GM10266 (cell line): Measurements from ENCODE around the gene DCDC2.
"Not testable (repeated sequence)": the region's sequence is repeated elsewhere in the genome, so short reads cannot be mapped to it uniquely, and the experiment has no call there.

Experiments used
- DNase-seq: peaks from one replicate; pipeline ENCODE4 v3.0.0; 2012; ENCODE audit errors: extremely low spot score
- CTCF ChIP-seq: IDR thresholded peaks from 2 replicates; pipeline ENCODE4 v1.5.1; 2012; ENCODE audit warnings: mild to moderate bottlenecking, low read depth; ENCODE audit not compliant: control insufficient read depth, insufficient read depth; ENCODE audit errors: missing control alignments

The DCDC2 gene

GRCh38 chr6:24357336-24358218 is at the start of gene DCDC2:
Gene DCDC2 (minus strand): TSS chr6:24358059. CDS start chr6:24357750, 309 bp downstream.
- no peak for DNase-seq
- no peak for TF ChIP-seq CTCF

GRCh38 chr6:24405262-24405661 is 47.4 kb upstream of the DCDC2 start:
- no peak for TF ChIP-seq CTCF
- no peak for DNase-seq

GRCh38 chr6:24403501-24403824 is 45.6 kb upstream of the DCDC2 start:
- TF ChIP-seq CTCF, result no peak
- DNase-seq, result no peak

GRCh38 chr6:24402697-24403500 is 45.0 kb upstream of the DCDC2 start, which contains the start of gene MRS2:
Gene MRS2 (plus strand): TSS chr6:24402936. CDS start chr6:24403047, 111 bp downstream.
- peak; percentile 85 for DNase-seq
- no peak for TF ChIP-seq CTCF

GRCh38 chr6:24401458-24401857 is 43.6 kb upstream of the DCDC2 start:
- no peak for TF ChIP-seq CTCF
- DNase-seq, result no peak

- DNase-seq, result not testable (repeated sequence)
Observed at GRCh38 chr6:24400045-24401039, 42.5 kb upstream of the DCDC2 start.

- TF ChIP-seq CTCF, result no peak
- no peak for DNase-seq
Observed at GRCh38 chr6:24397631-24398030, 39.8 kb upstream of the DCDC2 start.
